HG03108 (cell line): Measurements from ENCODE around the gene HRC.
"Not testable (repeated sequence)": the region's sequence is repeated elsewhere in the genome, so short reads cannot be mapped to it uniquely, and the experiment has no call there.

Source experiments
- ATAC-seq: cut with Tn5 transposase; IDR thresholded peaks from one replicate; pipeline ENCODE4 v1.9.1; 2021; ENCODE audit warnings: moderate library complexity; ENCODE audit not compliant: unreplicated experiment

The HRC gene

GRCh38 chr19:49160450-49161189, 5.4 kb upstream of the HRC start:
- ATAC-seq, result no peak

GRCh38 chr19:49157445-49158224, 2.4 kb upstream of the HRC start, which contains the start of gene TRPM4:
Gene TRPM4, plus strand, starts transcription at chr19:49157792. Its CDS starts 75 bp downstream, at chr19:49157867.
- no peak for ATAC-seq

DNA sequence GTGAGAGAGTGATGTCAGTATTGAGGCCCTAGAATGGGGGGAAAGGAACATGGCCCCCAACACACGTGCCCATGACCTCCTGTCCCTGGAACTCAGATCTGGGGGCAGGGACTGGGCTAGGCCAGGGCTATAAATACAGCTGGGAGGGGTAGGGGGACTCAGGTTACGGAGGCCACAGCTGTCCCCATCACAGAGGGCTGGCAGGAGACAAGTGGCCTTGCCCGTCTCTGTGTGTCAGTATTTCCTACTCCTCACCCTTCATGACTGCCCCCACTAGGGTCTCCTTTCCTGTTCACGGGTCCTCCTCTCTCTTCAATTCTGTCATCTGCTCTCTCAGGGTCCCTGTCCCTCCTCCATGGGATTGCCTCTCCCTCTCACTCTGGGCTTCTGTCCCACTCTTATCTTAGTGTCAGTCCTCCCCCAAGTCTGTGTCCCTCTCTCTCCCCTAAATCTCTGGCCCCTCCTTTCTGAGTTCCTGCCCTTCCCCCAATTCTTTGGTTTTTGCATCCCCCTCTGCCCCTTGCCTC, 687 bp upstream of the HRC start:
- no peak for ATAC-seq

DNA sequence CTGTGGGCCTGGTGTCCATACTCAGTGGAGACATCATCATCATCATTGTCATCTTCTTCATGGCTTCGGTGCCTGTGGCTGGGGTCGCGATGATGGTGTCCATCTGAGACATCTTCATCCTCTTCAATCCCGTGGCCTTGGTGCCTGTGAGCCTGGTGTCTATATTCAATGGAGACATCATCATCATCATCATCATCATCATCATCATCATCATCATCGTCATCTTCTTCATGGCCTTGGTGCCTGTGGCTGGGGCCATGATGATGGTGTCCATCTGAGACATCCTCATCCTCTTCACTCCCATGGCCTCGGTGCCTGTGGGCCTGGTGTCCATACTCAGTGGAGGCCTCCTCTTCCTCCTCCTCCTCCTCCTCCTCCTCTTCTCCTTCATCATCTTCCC, 917 bp downstream of the HRC start:
- no peak for ATAC-seq

DNA sequence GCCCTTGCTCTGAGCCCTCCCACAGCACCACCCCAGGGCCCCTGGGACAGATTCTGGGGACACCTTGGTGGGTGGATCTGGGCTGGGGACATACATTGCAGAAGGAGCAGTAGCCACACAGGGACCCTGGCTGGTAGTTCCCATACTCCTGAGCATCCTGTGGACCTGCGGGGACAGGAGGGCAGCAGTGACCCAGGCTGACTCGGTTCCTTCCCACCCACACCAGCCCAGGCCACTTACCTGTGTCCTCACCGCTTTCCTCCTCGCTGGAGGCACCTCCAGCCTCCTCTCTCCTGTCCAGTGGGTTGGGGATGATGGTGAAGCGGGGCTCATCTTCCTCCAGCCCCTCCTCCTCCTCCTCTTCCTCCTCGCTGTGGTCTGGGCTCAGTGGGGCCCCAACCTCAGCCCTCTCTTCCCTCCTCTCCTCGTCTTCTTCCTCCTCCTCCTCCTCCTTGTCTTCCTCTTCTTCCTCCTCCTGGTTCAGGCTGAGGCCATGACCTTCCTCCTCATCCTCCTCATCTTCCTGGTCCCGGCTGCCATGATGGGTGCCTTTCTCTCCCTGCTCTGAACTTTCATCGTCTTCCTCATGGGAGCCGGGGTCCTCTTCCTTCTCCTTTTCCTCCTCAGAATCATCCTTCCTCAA, 1.9 kb downstream of the HRC start:
- no peak for ATAC-seq

- ATAC-seq, result no peak
Measured at GRCh38 chr19:49152119-49152550, 3.1 kb downstream of the HRC start.

DNA sequence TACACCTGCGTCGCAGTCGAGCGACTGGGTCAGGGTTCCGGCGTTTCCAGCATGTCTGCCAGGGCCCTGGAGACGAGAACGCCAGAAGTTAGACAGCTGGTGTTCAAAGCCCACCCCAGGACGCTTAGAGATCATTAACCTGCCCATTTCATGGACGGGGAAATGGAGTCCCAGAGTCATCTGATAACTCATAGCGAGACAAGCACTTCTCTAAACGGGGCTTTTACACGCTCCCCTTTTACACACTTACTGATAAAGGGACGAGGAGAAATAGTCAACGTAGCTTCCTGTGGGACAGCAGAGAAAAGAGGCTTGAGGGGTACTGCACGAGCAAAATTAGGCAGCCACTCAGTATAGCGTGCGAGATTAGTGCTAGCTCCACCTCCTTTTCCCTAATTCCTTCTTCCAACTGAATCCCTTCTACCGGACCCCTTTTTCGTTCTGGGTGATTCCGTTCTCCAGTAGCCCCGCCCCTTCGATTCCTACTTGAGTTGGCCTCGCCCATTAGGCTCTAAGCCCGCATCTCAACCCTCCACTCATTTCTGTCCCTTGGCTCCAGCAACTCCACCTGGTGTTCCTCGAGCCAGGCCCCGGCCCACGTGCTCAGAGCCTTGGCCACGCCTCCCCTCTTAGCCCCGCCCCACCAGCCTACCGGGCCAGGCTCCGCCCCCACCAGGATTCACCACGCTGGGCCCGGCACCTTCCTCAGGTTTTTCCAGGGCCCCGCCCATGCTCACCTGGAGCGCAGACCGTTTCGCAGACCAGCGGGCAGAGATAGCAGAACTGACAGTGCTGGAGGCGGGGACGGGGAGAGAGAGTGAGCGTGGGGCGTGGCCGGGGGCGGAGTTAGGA, 3.7 kb downstream of the HRC start:
- no peak for ATAC-seq

DNA sequence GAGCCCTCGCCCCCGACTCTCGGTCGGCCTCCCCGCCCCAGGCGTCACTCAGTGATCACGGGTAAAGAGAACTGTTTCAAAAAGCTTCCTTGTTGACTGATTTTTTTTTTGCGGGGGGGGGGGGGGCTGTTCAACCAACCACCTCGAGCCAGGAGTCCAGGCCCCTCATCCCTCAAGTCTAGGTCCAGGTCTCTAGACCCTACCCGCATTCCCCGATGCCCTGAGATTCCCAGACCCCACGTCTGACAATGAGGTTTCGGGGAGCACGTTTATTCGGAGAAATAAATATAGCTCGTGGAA, 4.3 kb downstream of the HRC start:
- no peak for ATAC-seq

GRCh38 chr19:49150106-49150943, 4.9 kb downstream of the HRC start:
- ATAC-seq, result no peak

GRCh38 chr19:49149652-49150105, 5.5 kb downstream of the HRC start:
- ATAC-seq, result no peak

GRCh38 chr19:49148784-49149651, 6.2 kb downstream of the HRC start:
- no peak for ATAC-seq

DNA sequence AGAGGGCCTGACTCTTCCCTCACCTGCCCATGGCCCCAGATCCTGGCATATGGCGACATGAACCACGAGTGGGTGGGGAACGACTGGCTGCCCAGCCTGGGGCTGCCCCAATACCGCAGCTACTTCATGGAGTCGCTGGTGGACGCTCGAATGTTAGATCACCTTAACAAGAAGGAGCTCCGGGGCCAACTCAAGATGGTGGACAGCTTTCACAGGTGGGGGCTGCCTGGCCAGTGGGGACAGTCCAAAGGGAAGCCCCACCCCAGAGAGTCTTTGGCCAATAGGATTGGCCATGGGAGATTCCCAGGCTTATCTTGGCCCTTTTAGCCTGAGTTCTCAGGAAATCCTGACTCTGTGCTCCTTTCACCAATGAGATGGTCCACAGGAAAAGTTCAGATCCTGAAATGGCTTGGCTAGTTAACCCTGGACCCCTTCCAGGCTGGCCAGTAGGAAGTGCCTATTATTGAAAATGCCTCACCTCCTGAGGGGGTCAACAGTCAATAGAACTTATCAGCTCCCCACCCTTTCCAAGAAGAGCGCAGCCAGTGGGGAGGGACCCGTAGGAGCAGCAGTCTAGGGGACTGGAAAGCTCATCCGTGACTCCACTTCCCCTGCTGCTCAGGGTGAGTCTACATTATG, 7.0 kb downstream of the HRC start:
- ATAC-seq, result no peak

DNA sequence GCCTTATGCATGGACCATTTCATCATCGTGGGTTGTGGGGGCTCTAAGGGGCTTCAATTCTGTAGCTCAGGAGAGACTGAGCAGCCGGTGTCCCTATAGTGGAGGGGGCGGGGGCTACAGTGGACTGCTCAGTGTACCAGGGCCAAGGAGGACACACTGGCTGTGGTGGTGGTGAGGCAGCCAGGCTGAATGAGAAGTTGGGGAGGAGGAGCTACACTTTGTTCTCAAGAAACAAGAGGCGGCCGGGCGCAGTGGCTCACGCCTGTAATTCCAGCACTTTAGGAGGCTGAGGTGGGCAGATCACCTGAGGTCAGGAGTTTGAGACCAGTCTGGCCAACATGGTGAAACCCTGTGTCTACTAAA, 8.8 kb downstream of the HRC start:
- not testable (repeated sequence) for ATAC-seq

DNA sequence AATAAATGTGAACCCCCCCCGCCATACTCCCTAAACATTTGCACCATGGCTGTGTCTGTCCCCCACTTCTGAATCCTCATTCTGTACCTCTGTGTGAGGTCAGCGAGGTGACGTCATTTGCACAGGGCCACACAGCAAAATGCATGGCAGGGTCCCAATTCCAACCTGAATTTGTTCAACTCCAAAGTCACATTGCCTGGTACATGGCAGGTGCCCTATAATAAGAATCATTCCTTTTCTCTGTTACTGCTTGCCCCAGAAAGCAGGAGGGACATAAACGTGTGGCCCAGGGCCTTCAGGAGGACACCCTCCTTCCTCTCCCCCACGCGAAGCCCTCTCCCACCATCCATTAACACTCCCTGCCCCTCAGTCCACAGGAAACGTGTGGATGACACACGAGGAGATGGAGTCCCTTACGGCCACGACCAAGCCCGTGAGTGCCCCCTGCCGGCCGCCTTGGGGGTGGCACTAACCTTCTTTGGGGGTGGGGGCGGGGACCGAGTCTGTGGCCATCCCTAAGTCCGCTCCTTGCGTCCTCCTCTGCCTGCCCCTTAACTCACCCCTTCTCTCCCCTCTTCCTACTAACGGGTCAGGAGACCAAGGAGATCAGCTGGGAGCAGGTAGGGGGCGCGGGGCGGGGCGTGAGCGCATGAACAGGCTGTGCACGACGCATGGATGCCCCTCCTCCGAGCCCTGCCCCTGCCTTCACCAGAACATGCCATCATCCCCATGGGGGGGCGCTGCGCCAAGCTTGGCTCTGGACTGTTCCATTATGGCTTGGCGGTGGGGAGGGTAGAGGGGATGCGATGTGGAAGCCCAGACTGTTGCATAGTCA, 9.4 kb downstream of the HRC start:
- no peak for ATAC-seq

DNA sequence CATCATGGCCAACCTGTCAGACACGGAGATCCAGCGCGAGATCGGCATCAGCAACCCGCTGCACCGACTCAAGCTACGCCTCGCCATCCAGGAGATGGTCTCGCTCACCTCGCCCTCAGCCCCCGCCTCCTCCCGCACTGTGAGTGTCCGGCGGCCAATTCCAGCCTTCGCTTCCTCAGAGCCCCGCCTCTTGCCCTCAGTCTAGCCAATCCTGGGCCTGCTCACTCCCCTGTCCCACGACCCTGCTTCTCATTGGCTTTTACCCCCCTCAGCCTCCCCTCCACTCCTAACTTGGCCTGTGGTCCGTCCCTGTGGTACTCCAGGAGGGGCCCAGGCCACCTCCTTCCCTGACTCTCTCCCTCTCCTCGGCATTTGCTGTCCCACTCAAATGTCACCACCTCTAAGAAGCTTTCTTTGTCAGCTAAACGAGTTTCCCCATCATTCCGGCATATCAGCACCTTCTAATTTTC, 12.3 kb downstream of the HRC start:
- peak; percentile 76 for ATAC-seq

DNA sequence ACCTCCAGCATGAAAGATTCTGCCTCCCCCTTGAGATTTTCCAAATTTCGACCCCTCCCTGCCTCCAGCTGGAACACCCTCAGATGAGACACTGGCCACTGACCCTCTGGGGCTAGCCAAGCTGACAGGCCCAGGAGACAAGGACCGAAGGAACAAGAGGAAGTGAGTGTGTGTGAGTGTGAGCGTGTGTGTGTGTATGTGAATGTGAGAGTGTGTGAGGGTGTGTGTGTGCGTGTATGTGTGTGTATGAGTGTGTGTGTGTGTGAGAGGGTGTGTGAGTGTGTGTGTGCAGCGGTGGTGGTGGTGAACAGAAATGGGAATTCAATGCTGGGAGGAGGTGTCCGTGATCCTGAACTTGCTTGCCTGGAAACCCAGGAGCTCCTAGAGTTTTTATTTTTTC, 13.8 kb downstream of the HRC start:
- no peak for ATAC-seq

GRCh38 chr19:49140951-49141350, 14.2 kb downstream of the HRC start:
- ATAC-seq, result no peak
